Progenitor cell of endocrine pancreas (in vitro differentiated cells): ENCODE measurements around the gene RANGRF. TPM values are rescaled to one million over a fixed set of nuclear protein-coding genes. Genes with fewer than 3 reads are reported as not detected.

Experiments used
- DNase-seq: peaks from one replicate; pipeline ENCODE4 v3.0.0; 2021; ENCODE audit warnings: low spot score; ENCODE audit not compliant: unreplicated experiment
- H3K27ac Mint-ChIP-seq: 2 replicates; pipeline ENCODE4 v1.8.0; 2021; ENCODE audit warnings: mild to moderate bottlenecking, moderate library complexity, mixed read lengths
- H3K27me3 Mint-ChIP-seq: 2 replicates; pipeline ENCODE4 v1.8.0; 2021; ENCODE audit warnings: mixed read lengths
- H3K36me3 Mint-ChIP-seq: 2 replicates; pipeline ENCODE4 v1.8.0; 2022; ENCODE audit warnings: mixed read lengths; ENCODE audit not compliant: insufficient read depth
- H3K4me1 Mint-ChIP-seq: 2 replicates; pipeline ENCODE4 v1.8.0; 2021; ENCODE audit warnings: low read depth, mixed read lengths
- H3K4me3 Mint-ChIP-seq: 2 replicates; pipeline ENCODE4 v1.8.0; 2021; ENCODE audit warnings: low read depth, mild to moderate bottlenecking, moderate library complexity, mixed read lengths
- H3K9me3 Mint-ChIP-seq: 2 replicates; pipeline ENCODE4 v1.8.0; 2021; ENCODE audit warnings: low read depth, mixed read lengths
- CTCF ChIP-seq: fragments of 200-600 bp; sonication (generic); IDR thresholded peaks from one replicate; pipeline ENCODE4 v1.5.0; 2021; ENCODE audit warnings: antibody characterized with exemption, mild to moderate bottlenecking; ENCODE audit not compliant: unreplicated experiment
- total RNA-seq: library from RNA; stranded (reverse); gene quantifications from 2 replicates; pipeline ENCODE4 v1.2.1, GENCODE V29; 2021

RANGRF gene
- total RNA-seq, 1 donor from 2014 or later = 31.2 TPM

- no peak overlapping the region for H3K27ac Mint-ChIP-seq
- no peak overlapping the region for H3K4me3 Mint-ChIP-seq
- peaks cover 2% of the 10 kb centered on the region for H3K4me1 Mint-ChIP-seq
- TF ChIP-seq CTCF = no peak
- no peak for DNase-seq
- H3K9me3 Mint-ChIP-seq = no peaks in the 10 kb centered on the region
- peaks cover 4% of the 10 kb centered on the region for H3K27me3 Mint-ChIP-seq
- H3K36me3 Mint-ChIP-seq = no peaks in the 10 kb centered on the region
These were observed 44.2 kb downstream of the RANGRF start for GRCh38 chr17:8332688-8333087.

GRCh38 chr17:8333281-8333680 lies 44.8 kb downstream of the RANGRF start:
- Mint-ChIP-seq H3K4me1 (peaks cover 2% of the 10 kb centered on the region), H3K4me3 (no peak overlapping the region), H3K9me3 (no peaks in the 10 kb centered on the region), H3K36me3 (no peaks in the 10 kb centered on the region), H3K27ac (no peak overlapping the region), H3K27me3 (peaks cover 7% of the 10 kb centered on the region)
- TF ChIP-seq CTCF = no peak
- no peak for DNase-seq

DNA sequence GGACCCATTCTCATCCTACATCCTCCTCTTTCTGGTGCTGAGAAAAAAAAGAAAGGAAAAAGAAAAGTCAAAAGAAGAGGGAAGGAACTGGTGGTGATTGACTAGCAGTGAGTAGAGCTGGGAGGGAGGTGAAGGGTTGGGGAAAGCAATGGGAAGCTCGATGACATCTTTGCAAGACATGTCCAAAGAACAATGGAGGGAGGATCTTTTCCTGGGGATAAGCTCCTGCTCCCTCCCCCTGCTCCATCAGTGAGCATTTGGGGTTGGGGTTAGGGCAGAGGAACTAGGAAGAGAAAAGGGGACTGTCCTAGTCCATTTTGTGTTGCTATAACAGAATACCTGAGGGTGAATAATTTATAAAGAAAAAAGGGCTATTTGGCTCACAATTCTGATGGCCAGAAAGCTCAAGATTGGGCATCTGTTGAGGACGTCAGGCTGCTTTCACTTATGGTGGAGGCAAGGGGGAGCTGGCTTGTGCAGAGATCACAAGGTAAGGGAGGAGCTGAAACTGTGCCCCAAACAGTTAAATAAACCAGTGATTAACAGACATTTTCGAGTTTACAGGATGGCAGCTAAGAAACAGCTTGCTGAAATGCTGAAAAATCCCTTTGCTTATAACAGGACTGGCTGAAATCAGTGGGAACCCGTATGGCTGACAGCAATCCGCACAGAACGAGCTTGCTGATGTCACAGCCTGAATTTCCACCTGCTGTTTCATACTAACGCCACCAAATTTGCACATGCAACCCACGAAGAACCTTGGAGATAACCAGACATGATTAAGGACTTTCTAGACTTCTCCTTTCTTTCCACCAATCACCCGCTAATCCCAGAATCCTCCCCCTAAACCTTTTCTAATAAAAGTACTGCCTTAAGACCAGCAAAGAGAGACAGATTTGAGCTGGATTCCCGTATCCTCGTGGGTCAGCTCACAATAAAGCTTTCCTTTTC lies 49.6 kb downstream of the RANGRF start:
- H3K4me1 Mint-ChIP-seq = peaks cover 4% of the 10 kb centered on the region
- no peaks in the 10 kb centered on the region for H3K9me3 Mint-ChIP-seq
- no peaks in the 10 kb centered on the region for H3K36me3 Mint-ChIP-seq
- peaks cover 18% of the 10 kb centered on the region for H3K27me3 Mint-ChIP-seq
- H3K27ac Mint-ChIP-seq = no peak overlapping the region
- H3K4me3 Mint-ChIP-seq = no peak overlapping the region
- DNase-seq = no peak
- TF ChIP-seq CTCF = no peak

DNA sequence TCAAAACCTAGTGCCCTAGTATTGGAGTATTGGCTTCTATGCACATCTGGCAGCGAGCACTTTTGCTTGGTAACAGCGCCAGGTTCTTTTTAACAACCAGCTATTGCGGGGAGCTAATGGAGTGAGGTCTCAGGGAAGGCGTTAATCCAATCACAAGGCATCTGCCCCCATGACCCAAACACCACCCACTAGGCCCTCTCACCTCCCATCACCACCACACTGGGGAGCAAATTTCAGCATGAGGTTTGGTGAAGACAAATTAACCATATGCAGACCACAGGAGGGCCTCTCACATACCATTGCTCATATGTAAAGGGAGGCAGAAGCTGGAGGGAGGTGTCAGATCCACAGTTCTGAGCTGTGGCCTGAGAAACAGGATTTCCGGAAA lies 50.3 kb downstream of the RANGRF start:
- Mint-ChIP-seq H3K36me3 (no peaks in the 10 kb centered on the region), H3K27ac (no peak overlapping the region), H3K4me1 (peaks cover 4% of the 10 kb centered on the region), H3K27me3 (peaks cover 18% of the 10 kb centered on the region), H3K4me3 (no peak overlapping the region), H3K9me3 (no peaks in the 10 kb centered on the region)
- no peak for DNase-seq
- TF ChIP-seq CTCF = no peak

DNA sequence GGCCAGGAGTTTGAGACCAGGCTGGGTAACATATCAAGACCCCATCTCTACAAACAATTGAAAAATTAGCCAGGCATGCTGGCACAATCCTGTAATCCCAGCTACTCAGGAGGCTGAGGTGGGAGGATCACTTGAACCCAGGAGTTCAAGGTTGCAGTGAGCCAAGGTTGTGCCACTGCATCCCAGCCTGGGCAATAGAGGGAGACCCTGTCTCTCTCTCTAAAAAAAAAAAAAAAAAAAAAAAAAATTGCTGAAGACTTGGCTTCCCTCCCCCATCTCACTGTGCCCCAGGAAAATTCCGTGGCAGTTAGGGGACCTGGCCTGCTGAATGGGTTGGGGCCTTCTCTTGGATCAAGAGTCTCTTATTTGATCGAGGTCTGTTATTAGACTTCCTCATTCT lies 51.1 kb downstream of the RANGRF start, which contains the start of gene ODF4:
Gene ODF4, plus strand, starts transcription at position 301 of the 400 bp plus-strand sequence. CDS start 212 bp downstream, outside the sequence.
- peaks cover 18% of the 10 kb centered on the region for H3K27me3 Mint-ChIP-seq
- H3K9me3 Mint-ChIP-seq = no peaks in the 10 kb centered on the region
- no peak for TF ChIP-seq CTCF
- no peaks in the 10 kb centered on the region for H3K36me3 Mint-ChIP-seq
- no peak for DNase-seq
- no peak within 1 kb of the TSS for H3K4me3 Mint-ChIP-seq
- H3K4me1 Mint-ChIP-seq = peaks cover 4% of the 10 kb centered on the region
- no peak within 1 kb of the TSS for H3K27ac Mint-ChIP-seq

Other genes starting within 250 kb of the RANGRF start
- gene ALOX15B, start 249.6 kb upstream of the RANGRF start, total RNA-seq = not detected in 2 replicates
- 0.41 and 0.60 TPM in 2 replicates for gene ALOX12B, start 201.0 kb upstream of the RANGRF start, total RNA-seq
- gene ALOXE3, start 170.2 kb upstream of the RANGRF start, total RNA-seq = not detected in 2 replicates
- 0.47 TPM in 1 of 2 replicates, not detected in the other for gene HES7, start 164.6 kb upstream of the RANGRF start, total RNA-seq
- 37.2 and 40.8 TPM in 2 replicates for gene PER1, start 136.3 kb upstream of the RANGRF start, total RNA-seq
- gene VAMP2, start 125.7 kb upstream of the RANGRF start, total RNA-seq = 46.4 and 48.1 TPM in 2 replicates
- gene TMEM107, start 112.3 kb upstream of the RANGRF start, total RNA-seq = 24.6 and 28.1 TPM in 2 replicates
- gene BORCS6, start 98.5 kb upstream of the RANGRF start, total RNA-seq = 5.2 and 5.3 TPM in 2 replicates
- 52.7 and 54.9 TPM in 2 replicates for gene AURKB, start 78.1 kb upstream of the RANGRF start, total RNA-seq
- gene CTC1, start 40.6 kb upstream of the RANGRF start, total RNA-seq = 86.5 and 97.0 TPM in 2 replicates
- 110 and 112 TPM in 2 replicates for gene PFAS, start 39.4 kb upstream of the RANGRF start, total RNA-seq
- gene SLC25A35, start 6.7 kb downstream of the RANGRF start, total RNA-seq = 4.2 TPM in 2 replicates
- gene ARHGEF15, start 21.6 kb downstream of the RANGRF start, total RNA-seq = 0.22 and 0.27 TPM in 2 replicates
- not detected in 2 replicates for gene ODF4, start 51.2 kb downstream of the RANGRF start, total RNA-seq
- gene RPL26, start 94.5 kb downstream of the RANGRF start, total RNA-seq = 1,699 and 1,778 TPM in 2 replicates
- not detected in 2 replicates for gene RNF222, start 109.2 kb downstream of the RANGRF start, total RNA-seq
- 30.5 and 40.5 TPM in 2 replicates for gene NDEL1, start 147.2 kb downstream of the RANGRF start, total RNA-seq